DOHH2 (cell line): ENCODE data around the gene RAB3C.
"Not testable (repeated sequence)": the region's sequence is repeated elsewhere in the genome, so short reads cannot be mapped to it uniquely, and the experiment has no call there.

Source experiments
- H3F3A ChIP-seq: fragments of 200-600 bp; sonication (generic), shearing (Covaris generic); 2 replicates; pipeline ENCODE4 v1.6.0; 2016; ENCODE audit warnings: antibody characterized with exemption, mild to moderate bottlenecking; ENCODE audit not compliant: control insufficient read depth, insufficient read depth
- H3K27ac ChIP-seq: fragments of 200-600 bp; sonication (generic); 2 replicates; pipeline ENCODE4 v1.5.1; 2014; ENCODE audit warnings: low read depth, mild to moderate bottlenecking, low read length, moderate library complexity
- H3K27me3 ChIP-seq: fragments of 200-600 bp; sonication (generic); 2 replicates; pipeline ENCODE4 v1.6.1; 2014; ENCODE audit warnings: mild to moderate bottlenecking, low read length, mixed read lengths; ENCODE audit not compliant: control insufficient read depth
- H3K36me3 ChIP-seq: fragments of 200-600 bp; sonication (generic); 2 replicates; pipeline ENCODE4 v1.6.1; 2014; ENCODE audit warnings: mild to moderate bottlenecking, low read length, moderate library complexity, mixed read lengths; ENCODE audit not compliant: control insufficient read depth
- H3K4me1 ChIP-seq: fragments of 200-600 bp; sonication (generic); 2 replicates; pipeline ENCODE4 v1.6.1; 2014; ENCODE audit warnings: mild to moderate bottlenecking, low read length, mixed read lengths; ENCODE audit not compliant: control insufficient read depth
- H3K4me2 ChIP-seq: fragments of 200-600 bp; sonication (generic); 2 replicates; pipeline ENCODE4 v1.6.0; 2014; ENCODE audit warnings: mild to moderate bottlenecking, low read length, moderate library complexity
- H3K4me3 ChIP-seq: fragments of 200-600 bp; sonication (generic); 2 replicates; pipeline ENCODE4 v1.5.1; 2014; ENCODE audit warnings: mild to moderate bottlenecking, low read length, mixed read lengths
- H3K79me2 ChIP-seq: fragments of 200-600 bp; sonication (generic); 2 replicates; pipeline ENCODE4 v1.6.1; 2014; ENCODE audit warnings: mild to moderate bottlenecking, low read length, mixed read lengths; ENCODE audit not compliant: control insufficient read depth
- H3K9me2 ChIP-seq: fragments of 200-600 bp; sonication (generic); replicated peaks from 2 replicates; pipeline ENCODE4 v1.6.1; 2014; ENCODE audit warnings: mild to moderate bottlenecking, low read length, mixed read lengths; ENCODE audit not compliant: control insufficient read depth
- H3K9me3 ChIP-seq: fragments of 200-600 bp; sonication (generic); 2 replicates; pipeline ENCODE4 v1.6.1; 2014; ENCODE audit warnings: antibody characterized with exemption, low read length, mixed read lengths; ENCODE audit not compliant: control insufficient read depth, insufficient read depth
- H4K20me1 ChIP-seq: fragments of 200-600 bp; sonication (generic); 2 replicates; pipeline ENCODE4 v1.6.0; 2014; ENCODE audit warnings: low read depth, mild to moderate bottlenecking, antibody characterized with exemption, low read length, moderate library complexity; ENCODE audit not compliant: control insufficient read depth, insufficient read depth
- EZH2phosphoT487 ChIP-seq: fragments of 200-600 bp; sonication (generic); IDR thresholded peaks from 2 replicates; pipeline ENCODE4 v1.6.1; 2017; ENCODE audit warnings: borderline replicate concordance, mild to moderate bottlenecking, antibody characterized with exemption, low read length, moderate library complexity, mixed read lengths
- TF ChIP-seq, protein P1 (sequence below): fragments of 200-600 bp; sonication (generic); IDR thresholded peaks from one replicate; pipeline ENCODE4 v1.5.1; 2014; ENCODE audit warnings: antibody characterized with exemption, mild to moderate bottlenecking, low read depth, low read length; ENCODE audit not compliant: poor library complexity, severe bottlenecking

RAB3C gene

GRCh38 chr5:58565033-58565432 is 17.8 kb upstream of the RAB3C start:
- TF ChIP-seq, protein P1, sequence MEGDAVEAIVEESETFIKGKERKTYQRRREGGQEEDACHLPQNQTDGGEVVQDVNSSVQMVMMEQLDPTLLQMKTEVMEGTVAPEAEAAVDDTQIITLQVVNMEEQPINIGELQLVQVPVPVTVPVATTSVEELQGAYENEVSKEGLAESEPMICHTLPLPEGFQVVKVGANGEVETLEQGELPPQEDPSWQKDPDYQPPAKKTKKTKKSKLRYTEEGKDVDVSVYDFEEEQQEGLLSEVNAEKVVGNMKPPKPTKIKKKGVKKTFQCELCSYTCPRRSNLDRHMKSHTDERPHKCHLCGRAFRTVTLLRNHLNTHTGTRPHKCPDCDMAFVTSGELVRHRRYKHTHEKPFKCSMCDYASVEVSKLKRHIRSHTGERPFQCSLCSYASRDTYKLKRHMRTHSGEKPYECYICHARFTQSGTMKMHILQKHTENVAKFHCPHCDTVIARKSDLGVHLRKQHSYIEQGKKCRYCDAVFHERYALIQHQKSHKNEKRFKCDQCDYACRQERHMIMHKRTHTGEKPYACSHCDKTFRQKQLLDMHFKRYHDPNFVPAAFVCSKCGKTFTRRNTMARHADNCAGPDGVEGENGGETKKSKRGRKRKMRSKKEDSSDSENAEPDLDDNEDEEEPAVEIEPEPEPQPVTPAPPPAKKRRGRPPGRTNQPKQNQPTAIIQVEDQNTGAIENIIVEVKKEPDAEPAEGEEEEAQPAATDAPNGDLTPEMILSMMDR: no peak
- no peak for TF ChIP-seq EZH2phosphoT487
- H3K79me2 ChIP-seq: no peaks in the 10 kb centered on the region
- H3F3A ChIP-seq: no peaks in the 10 kb centered on the region
- H3K9me3 ChIP-seq: no peaks in the 10 kb centered on the region; the same call in 1 of the 2 replicates
- no peak overlapping the region for H3K27ac ChIP-seq
- no peaks in the 10 kb centered on the region for H4K20me1 ChIP-seq
- no peaks in the 10 kb centered on the region for H3K27me3 ChIP-seq
- no peaks in the 10 kb centered on the region for H3K36me3 ChIP-seq
- H3K4me3 ChIP-seq: no peak overlapping the region
- no peaks in the 10 kb centered on the region for H3K4me1 ChIP-seq
- no peak overlapping the region for H3K4me2 ChIP-seq
- H3K9me2 ChIP-seq: no peaks in the 10 kb centered on the region

DNA sequence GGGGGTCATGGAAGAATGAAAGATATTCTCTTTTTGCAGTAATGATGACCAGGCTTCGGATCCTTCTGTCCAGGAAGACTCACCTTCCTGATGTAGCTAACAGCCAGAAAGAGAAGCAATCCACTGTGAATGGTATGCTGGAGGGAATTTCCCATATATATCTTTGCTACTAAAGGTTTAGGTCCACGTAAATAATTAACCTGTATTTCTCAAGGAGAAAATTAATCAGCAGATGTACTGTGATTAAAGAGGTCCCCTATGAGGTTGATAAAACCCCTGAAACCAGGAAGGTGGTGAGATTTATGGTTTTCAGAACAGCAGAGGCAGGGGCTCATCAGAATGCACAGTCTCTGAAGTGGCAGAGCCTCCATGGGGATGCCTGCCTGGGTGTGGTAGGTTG is 11.4 kb upstream of the RAB3C start:
- Histone ChIP-seq H3K4me2 (no peak overlapping the region), H3K4me3 (no peak overlapping the region), H4K20me1 (no peaks in the 10 kb centered on the region), H3K79me2 (no peaks in the 10 kb centered on the region), H3K9me3 (no peaks in the 10 kb centered on the region), H3K36me3 (no peaks in the 10 kb centered on the region), H3K27me3 (no peaks in the 10 kb centered on the region), H3F3A (no peaks in the 10 kb centered on the region), H3K27ac (no peak overlapping the region), H3K4me1 (no peaks in the 10 kb centered on the region), H3K9me2 (no peaks in the 10 kb centered on the region)
- TF ChIP-seq, protein P1: no peak
- TF ChIP-seq EZH2phosphoT487: no peak

DNA sequence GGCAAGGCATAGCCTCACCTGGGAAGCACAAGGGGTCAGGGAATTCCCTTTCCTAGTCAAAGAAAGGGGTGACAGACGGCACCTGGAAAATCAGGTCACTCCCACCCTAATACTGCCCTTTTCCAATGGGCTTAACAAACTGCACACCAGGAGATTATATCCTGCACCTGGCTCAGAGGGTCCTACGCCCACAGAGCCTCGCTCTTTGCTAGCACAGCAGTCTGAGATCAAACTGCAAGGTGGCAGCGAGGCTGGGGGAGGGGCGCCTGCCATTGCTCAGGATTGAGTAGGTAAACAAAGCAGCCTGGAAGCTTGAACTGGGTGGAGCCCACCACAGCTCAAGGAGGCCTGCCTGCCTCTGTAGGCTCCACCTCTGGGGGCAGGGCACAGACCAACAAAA is 9.9 kb upstream of the RAB3C start:
- not testable (repeated sequence) for H3F3A ChIP-seq, H3K27ac ChIP-seq, H3K9me3 ChIP-seq, H3K36me3 ChIP-seq, H3K4me3 ChIP-seq, H4K20me1 ChIP-seq, H3K27me3 ChIP-seq, H3K79me2 ChIP-seq, H3K4me1 ChIP-seq, H3K9me2 ChIP-seq, H3K4me2 ChIP-seq

GRCh38 chr5:58579781-58580180 is 3.1 kb upstream of the RAB3C start:
- H3K4me3 ChIP-seq: no peak overlapping the region
- no peaks in the 10 kb centered on the region for H3K36me3 ChIP-seq
- H3K4me1 ChIP-seq: peaks cover 10% of the 10 kb centered on the region
- no peak overlapping the region for H3K4me2 ChIP-seq
- TF ChIP-seq EZH2phosphoT487: no peak
- TF ChIP-seq, protein P1: no peak
- H3K9me3 ChIP-seq: no peaks in the 10 kb centered on the region
- no peaks in the 10 kb centered on the region for H3K9me2 ChIP-seq
- H3F3A ChIP-seq: no peaks in the 10 kb centered on the region
- H3K79me2 ChIP-seq: no peaks in the 10 kb centered on the region
- no peaks in the 10 kb centered on the region for H4K20me1 ChIP-seq
- peaks cover 38% of the 10 kb centered on the region for H3K27me3 ChIP-seq
- H3K27ac ChIP-seq: no peak overlapping the region
